Measurements from ENCODE around the gene LIN7C. TPM values are rescaled to one million over a fixed set of nuclear protein-coding genes. Genes with fewer than 3 reads are reported as not detected.

LIN7C gene
- polyA plus RNA-seq, 1 donor from 2014 or later, result 131 TPM

DNA sequence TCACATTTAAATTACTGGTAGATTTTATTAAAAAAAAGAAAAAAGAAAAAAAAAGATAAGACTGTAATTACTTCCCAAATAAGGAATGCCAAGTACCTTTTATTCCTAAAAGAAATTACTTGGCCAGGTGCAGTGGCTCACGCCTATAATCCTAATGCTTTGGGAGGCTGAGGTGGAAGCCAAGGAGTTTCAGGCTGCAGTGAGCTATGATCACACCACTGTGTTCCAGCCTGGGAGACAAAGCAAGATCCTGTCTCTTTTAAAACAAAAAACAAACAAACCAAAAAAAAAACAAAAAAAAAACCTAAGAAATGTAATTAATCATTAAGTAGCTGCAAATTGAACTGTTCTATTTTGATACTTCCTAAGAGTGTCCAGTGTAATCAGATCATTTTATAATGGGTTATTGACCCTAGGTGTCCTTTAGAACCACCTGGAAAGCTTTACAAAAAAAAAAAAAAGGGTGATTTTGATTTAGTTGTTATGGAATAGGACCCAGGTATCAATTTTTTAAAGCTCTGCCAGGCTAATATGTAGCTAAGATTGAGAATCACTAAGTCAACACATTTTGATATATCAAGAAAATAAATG is 10.8 kb downstream of the LIN7C start:
- Histone ChIP-seq H4K20me1 (ENCODE audit: insufficient read depth) (peaks cover 2% of the 10 kb centered on the region), H3K9ac (ENCODE audit: low read length) (no peak overlapping the region), H3K4me3 (ENCODE audit: low read length) (no peak overlapping the region), H2AFZ (ENCODE audit: low read depth, low read length) (no peak overlapping the region), H3K27me3 (ENCODE audit: insufficient read depth, low read depth, low read length) (no peaks in the 10 kb centered on the region), H3K9me3 (ENCODE audit: low read length) (no peaks in the 10 kb centered on the region), H3K9me2 (ENCODE audit: insufficient read depth, low read length) (no peaks in the 10 kb centered on the region), H3K4me2 (ENCODE audit: low read length) (no peak overlapping the region), H3K36me3 (ENCODE audit: insufficient read depth, low read length) (peaks cover 9% of the 10 kb centered on the region), H3K27ac (ENCODE audit: low read length) (no peak overlapping the region), H3F3A (ENCODE audit: insufficient read depth, low read length, poor library complexity, severe bottlenecking) (no peaks in the 10 kb centered on the region), H3K79me2 (replicated peaks; ENCODE audit: insufficient read depth, low read length) (peaks cover 10% of the 10 kb centered on the region)
- no peak for TF ChIP-seq SMC3 (conservative IDR thresholded peaks at IDR 0.05; ENCODE audit: poor library complexity)
- no peak for TF ChIP-seq TAF1 (IDR thresholded peaks at IDR 0.05; ENCODE audit: low read depth)
- TF ChIP-seq POLR2AphosphoS5 (IDR thresholded peaks at IDR 0.05), result no peak
- TF ChIP-seq, protein P1, sequence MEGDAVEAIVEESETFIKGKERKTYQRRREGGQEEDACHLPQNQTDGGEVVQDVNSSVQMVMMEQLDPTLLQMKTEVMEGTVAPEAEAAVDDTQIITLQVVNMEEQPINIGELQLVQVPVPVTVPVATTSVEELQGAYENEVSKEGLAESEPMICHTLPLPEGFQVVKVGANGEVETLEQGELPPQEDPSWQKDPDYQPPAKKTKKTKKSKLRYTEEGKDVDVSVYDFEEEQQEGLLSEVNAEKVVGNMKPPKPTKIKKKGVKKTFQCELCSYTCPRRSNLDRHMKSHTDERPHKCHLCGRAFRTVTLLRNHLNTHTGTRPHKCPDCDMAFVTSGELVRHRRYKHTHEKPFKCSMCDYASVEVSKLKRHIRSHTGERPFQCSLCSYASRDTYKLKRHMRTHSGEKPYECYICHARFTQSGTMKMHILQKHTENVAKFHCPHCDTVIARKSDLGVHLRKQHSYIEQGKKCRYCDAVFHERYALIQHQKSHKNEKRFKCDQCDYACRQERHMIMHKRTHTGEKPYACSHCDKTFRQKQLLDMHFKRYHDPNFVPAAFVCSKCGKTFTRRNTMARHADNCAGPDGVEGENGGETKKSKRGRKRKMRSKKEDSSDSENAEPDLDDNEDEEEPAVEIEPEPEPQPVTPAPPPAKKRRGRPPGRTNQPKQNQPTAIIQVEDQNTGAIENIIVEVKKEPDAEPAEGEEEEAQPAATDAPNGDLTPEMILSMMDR (IDR thresholded peaks at IDR 0.05; ENCODE audit: poor library complexity, severe bottlenecking), result no peak
- TF ChIP-seq, protein P2, sequence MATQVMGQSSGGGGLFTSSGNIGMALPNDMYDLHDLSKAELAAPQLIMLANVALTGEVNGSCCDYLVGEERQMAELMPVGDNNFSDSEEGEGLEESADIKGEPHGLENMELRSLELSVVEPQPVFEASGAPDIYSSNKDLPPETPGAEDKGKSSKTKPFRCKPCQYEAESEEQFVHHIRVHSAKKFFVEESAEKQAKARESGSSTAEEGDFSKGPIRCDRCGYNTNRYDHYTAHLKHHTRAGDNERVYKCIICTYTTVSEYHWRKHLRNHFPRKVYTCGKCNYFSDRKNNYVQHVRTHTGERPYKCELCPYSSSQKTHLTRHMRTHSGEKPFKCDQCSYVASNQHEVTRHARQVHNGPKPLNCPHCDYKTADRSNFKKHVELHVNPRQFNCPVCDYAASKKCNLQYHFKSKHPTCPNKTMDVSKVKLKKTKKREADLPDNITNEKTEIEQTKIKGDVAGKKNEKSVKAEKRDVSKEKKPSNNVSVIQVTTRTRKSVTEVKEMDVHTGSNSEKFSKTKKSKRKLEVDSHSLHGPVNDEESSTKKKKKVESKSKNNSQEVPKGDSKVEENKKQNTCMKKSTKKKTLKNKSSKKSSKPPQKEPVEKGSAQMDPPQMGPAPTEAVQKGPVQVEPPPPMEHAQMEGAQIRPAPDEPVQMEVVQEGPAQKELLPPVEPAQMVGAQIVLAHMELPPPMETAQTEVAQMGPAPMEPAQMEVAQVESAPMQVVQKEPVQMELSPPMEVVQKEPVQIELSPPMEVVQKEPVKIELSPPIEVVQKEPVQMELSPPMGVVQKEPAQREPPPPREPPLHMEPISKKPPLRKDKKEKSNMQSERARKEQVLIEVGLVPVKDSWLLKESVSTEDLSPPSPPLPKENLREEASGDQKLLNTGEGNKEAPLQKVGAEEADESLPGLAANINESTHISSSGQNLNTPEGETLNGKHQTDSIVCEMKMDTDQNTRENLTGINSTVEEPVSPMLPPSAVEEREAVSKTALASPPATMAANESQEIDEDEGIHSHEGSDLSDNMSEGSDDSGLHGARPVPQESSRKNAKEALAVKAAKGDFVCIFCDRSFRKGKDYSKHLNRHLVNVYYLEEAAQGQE (IDR thresholded peaks at IDR 0.05; ENCODE audit: borderline replicate concordance), result no peak
- no peak for TF ChIP-seq EZH2 (IDR thresholded peaks at IDR 0.05; ENCODE audit: borderline replicate concordance, insufficient read depth, low read length, poor library complexity, severe bottlenecking)
- no peak for TF ChIP-seq EP300 (conservative IDR thresholded peaks at IDR 0.05; ENCODE audit: poor library complexity, severe bottlenecking)
- TF ChIP-seq MXI1 (conservative IDR thresholded peaks at IDR 0.05; ENCODE audit: poor library complexity, severe bottlenecking), result no peak
- TF ChIP-seq RAD21 (conservative IDR thresholded peaks at IDR 0.05), result no peak

DNA sequence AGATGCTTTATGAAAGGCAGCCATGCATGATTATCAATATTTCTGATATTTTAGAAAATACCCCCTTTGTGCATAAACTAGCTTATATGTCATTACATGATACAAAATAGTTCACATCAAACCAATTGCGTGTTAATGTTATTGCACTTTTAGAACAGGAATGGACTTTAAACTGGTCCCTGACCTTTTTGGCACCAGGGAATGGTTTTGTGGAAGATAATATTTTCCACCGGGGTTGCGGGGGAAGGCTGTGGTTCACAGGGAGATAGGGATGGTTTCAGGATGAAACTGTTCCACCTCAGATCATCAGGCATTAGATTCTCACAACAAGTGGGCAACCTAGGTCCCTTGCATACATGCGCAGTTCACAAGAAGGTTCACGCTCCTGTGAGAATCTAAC is 17.5 kb downstream of the LIN7C start:
- Histone ChIP-seq H3K9ac (ENCODE audit: low read length) (no peak overlapping the region), H3K36me3 (ENCODE audit: insufficient read depth, low read length) (peaks cover 4% of the 10 kb centered on the region), H3F3A (ENCODE audit: insufficient read depth, low read length, poor library complexity, severe bottlenecking) (no peaks in the 10 kb centered on the region), H3K4me2 (ENCODE audit: low read length) (no peak overlapping the region), H3K27ac (ENCODE audit: low read length) (no peak overlapping the region), H3K4me3 (ENCODE audit: low read length) (no peak overlapping the region), H3K79me2 (replicated peaks; ENCODE audit: insufficient read depth, low read length) (no peaks in the 10 kb centered on the region), H2AFZ (ENCODE audit: low read depth, low read length) (no peak overlapping the region), H3K9me3 (ENCODE audit: low read length) (no peaks in the 10 kb centered on the region), H3K9me2 (ENCODE audit: insufficient read depth, low read length) (no peaks in the 10 kb centered on the region), H4K20me1 (ENCODE audit: insufficient read depth) (no peaks in the 10 kb centered on the region), H3K27me3 (ENCODE audit: insufficient read depth, low read depth, low read length) (no peaks in the 10 kb centered on the region)
- TF ChIP-seq EP300 (conservative IDR thresholded peaks at IDR 0.05; ENCODE audit: poor library complexity, severe bottlenecking), result no peak
- TF ChIP-seq, protein P1 (IDR thresholded peaks at IDR 0.05; ENCODE audit: poor library complexity, severe bottlenecking), result no peak
- TF ChIP-seq, protein P2 (IDR thresholded peaks at IDR 0.05; ENCODE audit: borderline replicate concordance), result no peak
- no peak for TF ChIP-seq EZH2 (IDR thresholded peaks at IDR 0.05; ENCODE audit: borderline replicate concordance, insufficient read depth, low read length, poor library complexity, severe bottlenecking)
- no peak for TF ChIP-seq POLR2AphosphoS5 (IDR thresholded peaks at IDR 0.05)
- no peak for TF ChIP-seq MXI1 (conservative IDR thresholded peaks at IDR 0.05; ENCODE audit: poor library complexity, severe bottlenecking)
- TF ChIP-seq SMC3 (conservative IDR thresholded peaks at IDR 0.05; ENCODE audit: poor library complexity), result no peak
- TF ChIP-seq RAD21 (conservative IDR thresholded peaks at IDR 0.05), result no peak
- no peak for TF ChIP-seq TAF1 (IDR thresholded peaks at IDR 0.05; ENCODE audit: low read depth)
